H9 (cell line): ENCODE measurements around the gene FSIP1. TPM values are rescaled to one million over a fixed set of nuclear protein-coding genes. Genes with fewer than 3 reads are reported as not detected.

Experiments
- DNase-seq: peaks from one replicate; pipeline ENCODE4 v3.0.0-alpha.2; 2017
- H2AFZ ChIP-seq: one replicate; pipeline ENCODE4 v1.6.1; 2013; ENCODE audit warnings: mild to moderate bottlenecking, low read length, control low read depth, moderate library complexity
- H2AK5ac ChIP-seq: 2 replicates; pipeline ENCODE4 v1.6.1; 2013; ENCODE audit warnings: low read length, control low read depth, mixed read lengths; ENCODE audit not compliant: insufficient read length
- H2BK120ac ChIP-seq: one replicate; pipeline ENCODE4 v1.6.1; 2013; ENCODE audit warnings: low read depth, mild to moderate bottlenecking, low read length, control low read depth, inconsistent platforms; ENCODE audit not compliant: poor library complexity, severe bottlenecking
- H2BK12ac ChIP-seq: 2 replicates; pipeline ENCODE4 v1.6.1; 2013; ENCODE audit warnings: low read length, control low read depth, mixed read lengths, low read depth; ENCODE audit not compliant: insufficient read length
- H2BK15ac ChIP-seq: 2 replicates; pipeline ENCODE4 v1.6.1; 2013; ENCODE audit warnings: low read depth, low read length, control low read depth
- H2BK20ac ChIP-seq: one replicate; pipeline ENCODE4 v1.6.1; 2013; ENCODE audit warnings: low read depth, mild to moderate bottlenecking, low read length, control low read depth, inconsistent platforms; ENCODE audit not compliant: poor library complexity, severe bottlenecking
- H2BK5ac ChIP-seq: 2 replicates; pipeline ENCODE4 v1.6.1; 2013; ENCODE audit warnings: low read length, control low read depth, mixed read lengths; ENCODE audit not compliant: insufficient read length
- H3K14ac ChIP-seq: 2 replicates; pipeline ENCODE4 v1.6.1; 2013; ENCODE audit warnings: low read length, control low read depth; ENCODE audit not compliant: insufficient read depth
- H3K18ac ChIP-seq: 2 replicates; pipeline ENCODE4 v1.6.1; 2013; ENCODE audit warnings: low read depth, mild to moderate bottlenecking, mixed read lengths, low read length, control low read depth; ENCODE audit not compliant: insufficient read length
- H3K23ac ChIP-seq: 2 replicates; pipeline ENCODE4 v1.6.1; 2013; ENCODE audit warnings: low read length, control low read depth, mixed read lengths, low read depth; ENCODE audit not compliant: insufficient read length
- H3K23me2 ChIP-seq: 2 replicates; pipeline ENCODE4 v1.6.1; 2013; ENCODE audit warnings: low read depth, mild to moderate bottlenecking, mixed read lengths, low read length, control low read depth; ENCODE audit not compliant: insufficient read length, poor library complexity, severe bottlenecking
- H3K27ac ChIP-seq: 2 replicates; pipeline ENCODE4 v1.5.1; 2013; ENCODE audit warnings: low read length, control low read depth, mixed read lengths, low read depth; ENCODE audit not compliant: insufficient read length
- H3K27me3 ChIP-seq: 2 replicates; pipeline ENCODE4 v1.6.1; 2013; ENCODE audit warnings: low read length, control low read depth, inconsistent platforms; ENCODE audit not compliant: insufficient read depth
- H3K4ac ChIP-seq: 2 replicates; pipeline ENCODE4 v1.6.1; 2013; ENCODE audit warnings: low read depth, mild to moderate bottlenecking, control low read depth, inconsistent platforms, low read length, moderate library complexity
- H3K4me1 ChIP-seq: 2 replicates; pipeline ENCODE4 v1.6.1; 2013; ENCODE audit warnings: low read length, control low read depth, inconsistent platforms; ENCODE audit not compliant: insufficient read depth
- H3K4me2 ChIP-seq: 2 replicates; pipeline ENCODE4 v1.6.1; 2013; ENCODE audit warnings: low read length, control low read depth, mixed read lengths; ENCODE audit not compliant: insufficient read length, insufficient read depth
- H3K56ac ChIP-seq: 2 replicates; pipeline ENCODE4 v1.6.1; 2013; ENCODE audit warnings: low read depth, mild to moderate bottlenecking, mixed read lengths, low read length, control low read depth; ENCODE audit not compliant: insufficient read length
- H3K79me1 ChIP-seq: 2 replicates; pipeline ENCODE4 v1.6.1; 2013; ENCODE audit warnings: low read depth, mild to moderate bottlenecking, moderate library complexity, low read length, control low read depth, inconsistent platforms; ENCODE audit not compliant: insufficient read depth, poor library complexity, severe bottlenecking
- H3K79me2 ChIP-seq: 2 replicates; pipeline ENCODE4 v1.6.1; 2013; ENCODE audit warnings: low read length, control low read depth, inconsistent platforms; ENCODE audit not compliant: insufficient read depth
- H3K9ac ChIP-seq: 2 replicates; pipeline ENCODE4 v1.6.1; 2013; ENCODE audit warnings: low read length, control low read depth, mixed read lengths; ENCODE audit not compliant: insufficient read length; ENCODE audit errors: extremely low read depth
- H3K9me3 ChIP-seq: one replicate; pipeline ENCODE4 v1.6.1; 2013; ENCODE audit warnings: low read depth, low read length, inconsistent platforms; ENCODE audit not compliant: control insufficient read depth
- H3T11ph ChIP-seq: one replicate; pipeline ENCODE4 v1.6.1; 2013; ENCODE audit warnings: mild to moderate bottlenecking, low read length, control low read depth, inconsistent platforms
- H4K20me1 ChIP-seq: one replicate; pipeline ENCODE4 v1.6.1; 2013; ENCODE audit not compliant: control insufficient read depth, insufficient read length, insufficient read depth
- H4K5ac ChIP-seq: 2 replicates; pipeline ENCODE4 v1.6.1; 2013; ENCODE audit warnings: low read depth, mild to moderate bottlenecking, mixed read lengths, low read length, control low read depth; ENCODE audit not compliant: insufficient read length
- H4K8ac ChIP-seq: replicated peaks from 2 replicates; pipeline ENCODE4 v1.6.1; 2013; ENCODE audit warnings: low read length, control low read depth, mixed read lengths, low read depth; ENCODE audit not compliant: insufficient read length
- H4K91ac ChIP-seq: 2 replicates; pipeline ENCODE4 v1.6.1; 2013; ENCODE audit warnings: low read depth, mild to moderate bottlenecking, moderate library complexity, mixed read lengths, low read length, control low read depth; ENCODE audit not compliant: insufficient read length
- H3K27ac Mint-ChIP-seq, 3 experiments: 2 replicates in 2 of 3; 3 replicates in 1 of 3; pipeline ENCODE4 v1.8.0; 2020 to 2021; ENCODE audit warnings: mixed read lengths in 3 of 3, mild to moderate bottlenecking in 1 of 3, moderate library complexity in 1 of 3
- H3K27me3 Mint-ChIP-seq: 2 replicates; pipeline ENCODE4 v1.8.0; 2021; ENCODE audit warnings: low read depth, mild to moderate bottlenecking, moderate library complexity, mixed read lengths
- H3K36me3 Mint-ChIP-seq, 3 experiments: 2 replicates in 2 of 3; 3 replicates in 1 of 3; pipeline ENCODE4 v1.8.0; 2020 to 2021; ENCODE audit warnings: low read depth in 3 of 3, mixed read lengths in 3 of 3; ENCODE audit not compliant: insufficient read depth in 1 of 3
- H3K4me1 Mint-ChIP-seq, 2 experiments: 2 replicates each; pipeline ENCODE4 v1.8.0; 2020; ENCODE audit warnings: mixed read lengths in 2 of 2
- H3K4me3 Mint-ChIP-seq, 2 experiments: 2 replicates in 1 of 2; 3 replicates in 1 of 2; pipeline ENCODE4 v1.8.0; 2020 to 2021; ENCODE audit warnings: mild to moderate bottlenecking in 2 of 2, mixed read lengths in 2 of 2, moderate library complexity in 1 of 2
- H3K9me3 Mint-ChIP-seq, 2 experiments: 2 replicates in 1 of 2; 3 replicates in 1 of 2; pipeline ENCODE4 v1.8.0; 2020; ENCODE audit warnings: mild to moderate bottlenecking in 2 of 2, mixed read lengths in 2 of 2, moderate library complexity in 1 of 2
- CTCF ChIP-seq: fragments of 200-600 bp; sonication (generic); conservative IDR thresholded peaks from 3 replicates; pipeline ENCODE4 v1.8.0; 2021; ENCODE audit warnings: antibody characterized with exemption, mild to moderate bottlenecking
- WGBS: extraction: QIAGEN DNeasy Blood & Tissue Kit; methylation state at CpG from one replicate; pipeline ENCODE4 v1.1.7; 2013; ENCODE audit warnings: missing lambda C conversion rate, low lambda C conversion rate, mixed read lengths; ENCODE audit not compliant: insufficient read length; ENCODE audit errors: extremely low coverage; 5-methylcytosine and 5-hydroxymethylcytosine counted together
- total RNA-seq: library from RNA; stranded (reverse); gene quantifications from 2 replicates; pipeline ENCODE4 v1.2.1, GENCODE V29; 2021

Gene FSIP1
- total RNA-seq, 1 experiment from 2014 or later, result 0.96 TPM

- H3K4me1 ChIP-seq, result no peaks in the 10 kb centered on the region
- no CpG with 5 or more reads among the region's 3 CpGs for WGBS
Observed at GRCh38 chr15:39794954-39795353, 12.3 kb upstream of the FSIP1 start.

More at GRCh38 chr15:39794954-39795353, 12.3 kb upstream of the FSIP1 start:
- H2AFZ ChIP-seq, result no peak overlapping the region
- no peak overlapping the region for H2BK12ac ChIP-seq
- no peak for DNase-seq
- no peak overlapping the region for H3K56ac ChIP-seq
- no peak overlapping the region for H3K18ac ChIP-seq
- H3K23ac ChIP-seq, result no peak overlapping the region
- H3K79me2 ChIP-seq, result no peaks in the 10 kb centered on the region
- no peak overlapping the region for H3K9ac ChIP-seq
- Mint-ChIP-seq H3K4me3 (no peak overlapping the region), H3K36me3 (peaks cover 6 to 19% (median 17%) of the 10 kb centered on the region in 3 experiments; a peak in 6 of 7 replicates), H3K9me3 (no peaks in the 10 kb centered on the region), H3K27ac (peak overlapping the region in 1 of 3 experiments; percentile 25; a peak in 2 of 7 replicates), H3K27me3 (no peaks in the 10 kb centered on the region), H3K4me1 (peaks cover 45% of the 10 kb centered on the region in 2 experiments)
- TF ChIP-seq CTCF, result no peak
- no peak overlapping the region for H2AK5ac ChIP-seq
- H4K91ac ChIP-seq, result no peak overlapping the region
- no peak overlapping the region for H3K27ac ChIP-seq
- H4K5ac ChIP-seq, result no peak overlapping the region
- no peaks in the 10 kb centered on the region for H4K20me1 ChIP-seq
- no peaks in the 10 kb centered on the region for H3K27me3 ChIP-seq
- H2BK5ac ChIP-seq, result no peak overlapping the region
- H3K9me3 ChIP-seq, result no peaks in the 10 kb centered on the region
- H3K79me1 ChIP-seq, result no peaks in the 10 kb centered on the region
- no peak overlapping the region for H4K8ac ChIP-seq
- H3T11ph ChIP-seq, result no peak overlapping the region
- H3K4me2 ChIP-seq, result no peak overlapping the region
- no peak overlapping the region for H2BK120ac ChIP-seq
- H3K23me2 ChIP-seq, result no peaks in the 10 kb centered on the region
- H2BK15ac ChIP-seq, result no peak overlapping the region
- H2BK20ac ChIP-seq, result no peak overlapping the region
- no peak overlapping the region for H3K4ac ChIP-seq
- H3K14ac ChIP-seq, result no peak overlapping the region
